ENCODE results near the gene ZNF579.

- TF ChIP-seq MAZ (IDR thresholded peaks at IDR 0.05; ENCODE audit: borderline replicate concordance, low read depth, low read length) (no peak), MAZ (CRISPR knock-in tag; IDR thresholded peaks at IDR 0.05; ENCODE audit: low read depth) (no peak), PHB2 (IDR thresholded peaks at IDR 0.05; ENCODE audit: partially characterized antibody) (no peak), GABPA (IDR thresholded peaks at IDR 0.05; ENCODE audit: low read depth, low read length) (no peak), GABPA (CRISPR knock-in tag; IDR thresholded peaks at IDR 0.05; ENCODE audit: low read depth) (no peak), NFYB (CRISPR knock-in tag; IDR thresholded peaks at IDR 0.05) (no peak), ARNT2 (CRISPR knock-in tag; IDR thresholded peaks at IDR 0.05; ENCODE audit: low read depth) (no peak), HNRNPK (IDR thresholded peaks at IDR 0.05; ENCODE audit: low read depth, low read length, poor library complexity, severe bottlenecking) (no peak), ISL2 (CRISPR knock-in tag; IDR thresholded peaks at IDR 0.05) (no peak), CTCF (CRISPR knock-in tag; IDR thresholded peaks at IDR 0.05) (no peak), PBX3 (CRISPR knock-in tag; IDR thresholded peaks at IDR 0.05; ENCODE audit: borderline replicate concordance) (no peak), IRF2 (CRISPR knock-in tag; IDR thresholded peaks at IDR 0.05) (no peak), CBX5 (CRISPR knock-in tag; IDR thresholded peaks at IDR 0.05; ENCODE audit: borderline replicate concordance) (no peak), KLF12 (CRISPR knock-in tag; IDR thresholded peaks at IDR 0.05; ENCODE audit: borderline replicate concordance) (no peak)
These were observed 35.2 kb downstream of the ZNF579 start, which contains the start of gene SBK3 for GRCh38 chr19:55545443-55545842.
